GM21825 (cell line): ENCODE results near the gene ATP4B.

Experiments
- ATAC-seq: cut with Tn5 transposase; IDR thresholded peaks from one replicate; pipeline ENCODE4 v1.9.1; 2021; ENCODE audit warnings: mild to moderate bottlenecking, moderate library complexity; ENCODE audit not compliant: unreplicated experiment

The ATP4B gene

DNA sequence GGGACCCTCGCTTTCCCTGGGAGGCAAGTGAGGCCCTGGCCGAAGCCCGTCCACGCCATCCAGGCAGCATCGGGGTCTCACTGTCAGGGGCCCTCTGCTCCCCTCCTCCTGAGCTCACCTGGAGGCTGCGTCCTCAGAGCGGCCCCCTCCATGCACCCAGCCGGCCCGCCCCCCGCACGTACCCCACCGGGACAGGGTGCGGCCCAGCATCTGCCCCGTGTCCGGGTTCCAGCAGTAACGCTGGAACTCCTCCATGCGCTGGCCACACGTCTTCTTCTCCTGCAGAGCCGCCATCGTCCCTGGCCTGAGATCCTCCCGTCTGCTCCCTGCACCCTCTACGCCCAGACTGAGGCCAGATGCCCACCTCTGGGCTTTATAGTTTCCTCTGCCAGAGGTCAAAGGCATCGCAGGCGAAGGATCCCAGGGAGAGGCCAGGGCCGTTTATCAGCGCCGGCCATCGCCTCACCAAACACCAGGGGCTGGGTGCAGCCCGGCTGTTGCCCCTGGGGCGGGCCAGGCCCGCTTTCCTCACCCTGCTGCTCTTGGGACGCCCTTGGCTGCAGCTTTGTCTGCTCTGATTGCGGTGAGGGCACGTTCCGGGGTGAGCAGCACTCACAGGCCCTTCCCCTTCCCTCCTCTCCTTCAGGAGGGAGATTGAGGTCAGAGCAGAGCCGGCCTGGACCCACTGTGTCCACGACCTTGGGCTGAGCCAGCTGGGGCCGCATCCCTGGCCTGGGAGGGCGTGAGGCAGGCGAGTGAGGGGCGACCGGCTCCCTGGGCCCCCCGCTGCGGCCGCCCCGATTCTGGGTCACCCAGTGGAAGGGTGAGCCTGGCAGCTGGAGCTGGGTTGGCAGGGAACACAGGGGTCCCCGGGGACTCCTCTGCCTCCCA is at the start of gene ATP4B:
Gene ATP4B, minus strand, starts transcription at position 348 of the 891 bp plus-strand sequence. Its CDS starts 54 bp downstream, at position 294.
- ATAC-seq: no peak

DNA sequence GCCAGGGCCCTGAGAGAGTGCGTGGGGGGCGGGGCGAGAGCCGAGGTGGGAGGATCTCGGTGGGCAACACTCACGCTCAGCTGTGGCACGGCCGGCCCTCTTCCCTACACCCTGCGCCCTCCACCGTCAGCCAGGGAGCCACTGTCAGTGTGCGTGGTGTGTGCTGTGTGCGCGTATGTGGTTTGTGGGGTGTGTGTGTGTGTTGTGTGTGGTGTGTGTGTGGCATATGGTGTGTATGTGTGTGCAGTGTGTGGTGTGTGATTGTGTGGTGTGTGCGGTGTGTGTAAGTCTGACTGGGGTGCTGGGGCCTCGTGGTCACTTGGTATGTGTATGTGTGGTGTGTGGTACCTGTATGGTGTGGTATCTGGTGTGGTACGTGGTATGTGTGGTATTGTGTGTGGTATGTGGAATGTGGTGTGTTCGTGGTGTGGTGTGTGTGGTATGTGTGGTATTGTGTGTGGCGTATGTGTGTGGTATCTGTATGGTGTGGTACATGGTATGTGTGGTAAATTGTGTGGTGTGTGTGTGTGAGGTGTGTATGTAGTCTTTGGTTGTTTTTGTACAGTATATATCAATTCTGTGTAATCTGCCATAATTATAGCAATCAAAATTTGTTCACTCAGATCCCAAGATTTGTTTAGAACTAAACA is 14.1 kb upstream of the ATP4B start:
- ATAC-seq: no peak

DNA sequence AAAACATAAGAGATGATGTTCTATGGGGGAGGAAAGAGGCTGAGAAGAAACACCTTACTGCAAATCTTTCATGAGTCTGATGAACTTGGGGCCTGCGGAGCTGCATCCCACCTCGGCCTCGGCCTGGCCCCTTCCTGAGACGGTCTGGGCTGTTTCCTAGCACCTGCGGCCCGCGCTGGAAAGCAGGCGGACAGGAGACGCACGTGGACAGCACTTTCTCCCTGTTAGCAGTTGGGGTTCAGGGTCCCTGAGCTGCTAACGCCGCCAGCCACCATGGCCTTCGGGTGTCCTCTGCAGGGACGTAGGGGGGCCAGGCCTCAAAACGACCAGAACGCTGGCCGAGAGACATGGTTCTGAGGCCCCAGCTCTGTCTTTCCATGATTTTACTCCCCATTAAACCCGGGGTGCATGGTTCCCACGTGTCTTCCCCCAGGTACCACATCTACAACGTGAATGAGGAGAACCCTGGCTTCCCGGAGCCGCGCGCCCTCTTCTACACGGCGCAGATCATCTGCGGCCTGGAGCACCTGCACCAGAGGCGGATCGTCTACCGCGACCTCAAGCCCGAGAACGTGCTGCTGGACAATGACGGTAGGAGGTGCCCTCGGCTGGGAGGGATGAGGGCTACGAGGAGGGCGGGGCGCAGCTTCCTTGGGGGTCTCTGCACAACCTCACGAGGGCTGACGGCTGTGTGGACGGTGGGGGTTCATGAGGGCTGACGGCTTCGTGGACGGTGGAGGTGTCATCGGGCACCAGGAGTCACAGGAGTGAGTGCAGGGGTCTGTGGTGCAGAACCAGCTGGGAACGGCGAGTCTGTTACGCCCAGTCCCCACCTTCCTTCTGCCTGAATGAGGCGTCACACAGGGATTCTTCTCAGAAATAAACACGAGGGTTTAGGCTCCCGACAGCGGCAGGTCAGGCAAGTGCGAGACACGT is 13.3 kb upstream of the ATP4B start:
- no peak for ATAC-seq

DNA sequence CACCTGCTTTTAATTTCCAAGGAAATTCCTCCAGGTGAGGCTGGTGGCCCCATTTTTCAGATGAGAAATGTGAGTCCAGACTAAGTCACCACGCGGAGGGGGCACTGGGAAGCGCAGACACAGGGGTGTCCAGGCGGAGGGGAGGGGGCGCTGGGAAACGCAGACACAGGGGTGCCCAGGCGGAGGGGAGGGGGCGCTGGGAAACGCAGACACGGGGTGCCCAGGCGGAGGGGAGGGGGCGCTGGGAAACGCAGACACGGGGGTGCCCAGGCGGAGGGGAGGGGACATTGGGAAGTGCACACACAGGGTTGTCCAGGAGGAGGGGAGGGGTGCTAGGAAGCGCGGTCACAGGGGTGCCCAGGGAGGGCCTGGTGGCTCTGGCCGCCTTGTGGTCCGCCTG is 12.5 kb upstream of the ATP4B start:
- no peak for ATAC-seq

DNA sequence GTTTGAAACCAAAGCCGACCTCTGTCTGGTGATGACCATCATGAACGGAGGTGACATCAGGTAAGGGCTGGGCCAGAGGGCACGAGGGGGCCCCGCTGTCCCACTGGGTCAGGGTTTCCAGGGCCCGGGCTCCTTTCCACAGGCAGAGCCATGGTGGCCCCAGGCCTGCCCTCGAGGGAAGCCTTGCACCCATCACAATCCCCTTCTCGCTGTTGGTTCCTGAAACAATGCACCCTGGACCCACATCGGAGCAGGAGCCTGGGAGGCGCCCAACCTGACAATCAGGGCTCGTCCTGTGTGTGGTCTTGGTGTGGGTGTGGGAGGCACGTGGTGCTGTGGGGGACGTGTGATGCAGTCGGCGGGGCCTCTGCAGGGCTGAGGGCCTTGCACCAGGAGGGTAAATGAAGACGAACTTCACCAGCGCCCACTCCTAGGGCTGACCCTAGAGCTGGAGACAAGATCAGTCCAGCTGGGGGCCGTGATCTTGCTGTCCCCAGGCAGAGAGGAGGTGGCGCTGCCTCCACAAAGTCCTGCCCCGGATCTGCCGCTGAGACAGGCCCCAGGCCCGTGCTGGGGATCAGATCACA is 11.8 kb upstream of the ATP4B start:
- no peak for ATAC-seq

DNA sequence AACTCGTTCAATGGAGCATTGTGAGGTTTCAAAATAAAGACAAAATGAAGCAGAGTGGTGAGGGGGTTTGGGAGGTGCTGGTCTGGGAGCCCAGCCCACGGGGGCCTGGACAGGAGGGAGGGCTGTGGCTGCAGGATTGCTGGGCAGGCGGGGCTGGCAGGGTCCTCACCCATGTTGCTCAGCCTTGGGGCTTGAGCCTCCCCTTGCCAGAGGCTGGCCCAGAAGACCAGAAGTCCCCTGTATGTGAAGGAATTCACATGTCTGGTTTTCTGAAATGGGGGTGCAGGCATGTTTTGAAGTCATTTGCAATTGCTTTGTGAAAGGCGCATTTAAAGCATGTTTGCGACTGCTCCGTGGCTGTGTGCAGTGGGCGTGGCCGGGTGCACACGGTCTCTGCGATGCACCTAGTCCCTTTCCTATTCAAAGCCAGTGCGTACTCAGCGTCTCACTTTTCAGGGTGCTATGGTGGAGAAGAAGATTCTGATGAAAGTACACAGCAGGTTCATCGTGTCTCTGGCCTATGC is 11.3 kb upstream of the ATP4B start:
- ATAC-seq: no peak

DNA sequence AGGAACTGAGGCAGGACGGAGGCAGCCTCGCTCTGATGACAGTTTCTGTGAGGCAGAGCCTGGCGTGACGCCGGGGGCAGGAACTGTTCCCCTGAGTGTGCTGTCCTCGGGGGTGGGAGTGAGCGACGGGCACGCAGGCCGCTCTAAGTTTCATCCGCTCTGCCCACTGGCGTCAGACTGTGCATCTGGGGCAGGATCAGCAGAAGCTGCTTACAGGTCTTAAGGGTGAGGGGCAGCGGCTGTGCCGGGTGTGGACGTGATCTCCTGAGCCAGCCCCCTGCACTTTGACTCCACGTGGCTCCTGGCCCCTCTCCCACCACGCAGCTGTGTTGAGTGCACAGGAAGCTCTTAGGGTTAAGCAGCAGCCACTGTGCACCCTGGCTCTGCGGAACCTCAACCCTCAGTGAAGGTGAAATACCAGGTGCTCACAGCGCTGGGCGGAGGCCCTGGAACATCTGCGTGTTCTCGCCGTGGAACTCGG is 10.5 kb upstream of the ATP4B start:
- ATAC-seq: no peak

DNA sequence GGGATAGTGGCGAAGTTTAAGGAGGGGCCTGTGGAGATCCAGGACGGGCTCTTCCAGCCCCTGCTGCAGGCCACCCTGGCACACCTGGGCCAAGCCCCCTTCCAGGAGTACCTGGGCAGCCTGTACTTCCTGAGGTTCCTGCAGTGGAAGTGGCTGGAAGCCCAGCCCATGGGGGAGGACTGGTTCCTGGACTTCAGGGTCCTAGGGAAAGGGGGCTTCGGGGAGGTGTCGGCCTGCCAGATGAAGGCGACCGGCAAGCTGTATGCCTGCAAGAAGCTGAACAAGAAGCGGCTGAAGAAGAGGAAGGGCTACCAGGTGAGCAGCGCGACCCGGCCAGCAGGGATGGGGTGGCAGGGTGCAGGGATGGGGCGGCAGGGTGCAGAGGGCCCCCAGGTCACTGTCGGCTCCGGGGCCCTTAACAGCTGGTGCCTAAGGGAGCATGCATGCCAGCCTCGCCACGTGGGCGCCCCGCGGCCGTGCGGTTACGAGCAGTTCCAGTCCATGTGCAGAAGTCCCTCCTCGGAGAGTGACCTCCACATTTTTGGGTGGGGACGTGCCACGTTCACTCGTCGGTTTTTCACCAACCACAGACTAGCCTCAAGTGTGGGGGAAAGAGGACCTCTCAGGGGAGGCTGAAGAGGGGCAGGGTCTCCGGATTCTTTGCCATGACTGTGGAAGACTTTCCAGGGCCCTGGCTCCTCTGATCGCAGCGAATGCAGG is 9.9 kb upstream of the ATP4B start:
- ATAC-seq: no peak

DNA sequence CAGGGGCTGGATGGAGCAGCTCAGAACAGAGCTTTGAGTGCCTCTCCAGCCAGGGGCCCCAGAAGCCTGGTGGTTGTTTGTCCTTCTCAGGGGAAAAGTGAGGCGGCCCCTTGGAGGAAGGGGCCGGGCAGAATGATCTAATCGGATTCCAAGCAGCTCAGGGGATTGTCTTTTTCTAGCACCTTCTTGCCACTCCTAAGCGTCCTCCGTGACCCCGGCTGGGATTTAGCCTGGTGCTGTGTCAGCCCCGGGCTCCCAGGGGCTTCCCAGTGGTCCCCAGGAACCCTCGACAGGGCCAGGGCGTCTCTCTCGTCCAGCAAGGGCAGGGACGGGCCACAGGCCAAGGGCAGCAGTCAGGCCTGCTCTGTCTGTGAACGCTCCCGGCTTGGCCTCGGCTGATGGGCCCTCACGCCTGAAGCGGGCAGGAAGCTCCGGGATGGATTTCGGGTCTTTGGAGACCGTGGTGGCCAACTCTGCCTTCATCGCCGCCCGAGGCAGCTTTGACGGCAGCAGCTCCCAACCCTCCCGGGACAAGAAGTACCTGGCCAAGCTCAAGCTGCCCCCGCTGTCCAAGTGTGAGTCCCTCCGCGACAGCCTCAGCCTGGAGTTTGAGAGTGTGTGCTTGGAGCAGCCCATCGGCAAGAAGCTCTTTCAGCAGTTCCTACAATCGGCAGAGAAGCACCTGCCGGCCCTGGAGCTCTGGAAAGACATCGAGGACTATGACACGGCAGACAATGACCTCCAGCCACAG is 9.1 kb upstream of the ATP4B start, which contains the start of gene GRK1:
Gene GRK1, plus strand, starts transcription at position 269 of the 751 bp plus-strand sequence. Its CDS starts 168 bp downstream, at position 437.
- no peak for ATAC-seq

DNA sequence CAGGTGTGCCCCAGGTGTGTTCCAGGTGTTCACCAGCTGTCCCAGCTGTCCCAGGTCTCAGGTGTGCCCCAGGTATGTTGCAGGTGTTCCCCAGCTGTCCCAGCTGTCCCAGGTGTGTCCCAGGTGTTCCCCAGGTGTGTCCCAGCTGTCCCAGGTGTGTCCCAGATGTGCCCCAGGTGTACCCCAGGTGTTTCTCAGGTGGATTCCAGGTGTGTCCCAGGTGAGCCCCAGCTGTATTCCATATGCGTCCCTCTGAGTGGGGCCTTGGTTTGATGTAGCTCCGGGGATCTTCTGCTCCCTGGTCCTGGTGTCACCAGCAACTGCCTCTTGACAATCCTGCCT is 8.3 kb upstream of the ATP4B start:
- no peak for ATAC-seq

DNA sequence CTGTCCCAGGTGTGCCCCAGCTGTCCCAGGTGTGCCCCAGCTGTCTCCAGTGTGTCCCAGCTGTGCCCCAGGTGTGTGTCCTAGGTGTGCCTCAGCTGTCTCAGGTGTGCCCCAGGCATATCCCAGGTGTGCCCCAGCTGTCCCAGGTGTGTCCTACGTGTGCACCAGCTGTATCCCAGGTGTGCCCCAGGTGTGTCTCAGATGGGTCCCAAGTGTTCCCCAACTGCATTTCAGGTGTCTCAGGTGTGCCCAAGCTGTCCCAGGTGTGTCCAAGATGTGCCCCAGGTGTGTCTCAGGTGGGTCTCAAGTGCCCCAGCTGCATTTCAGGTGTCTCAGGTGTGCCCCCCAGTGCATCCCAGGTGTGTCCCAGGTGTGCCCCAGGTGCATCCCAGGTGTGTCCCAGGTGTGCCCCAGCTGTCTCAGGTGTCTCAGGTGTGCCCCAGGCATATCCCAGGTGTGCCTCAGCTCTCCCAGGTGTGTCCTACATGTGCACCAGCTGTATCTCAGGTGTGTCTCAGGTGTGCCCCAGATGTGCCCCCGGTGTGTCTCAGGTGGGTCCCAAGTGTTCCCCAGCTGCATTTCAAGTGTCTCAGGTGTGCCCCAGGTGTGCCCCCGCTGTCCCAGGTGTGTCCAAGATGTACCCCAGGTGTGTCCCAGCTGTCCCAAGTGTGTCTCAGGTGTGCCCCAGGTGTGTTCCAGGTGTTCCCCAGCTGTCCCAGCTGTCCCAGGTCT is 7.8 kb upstream of the ATP4B start:
- no peak for ATAC-seq

DNA sequence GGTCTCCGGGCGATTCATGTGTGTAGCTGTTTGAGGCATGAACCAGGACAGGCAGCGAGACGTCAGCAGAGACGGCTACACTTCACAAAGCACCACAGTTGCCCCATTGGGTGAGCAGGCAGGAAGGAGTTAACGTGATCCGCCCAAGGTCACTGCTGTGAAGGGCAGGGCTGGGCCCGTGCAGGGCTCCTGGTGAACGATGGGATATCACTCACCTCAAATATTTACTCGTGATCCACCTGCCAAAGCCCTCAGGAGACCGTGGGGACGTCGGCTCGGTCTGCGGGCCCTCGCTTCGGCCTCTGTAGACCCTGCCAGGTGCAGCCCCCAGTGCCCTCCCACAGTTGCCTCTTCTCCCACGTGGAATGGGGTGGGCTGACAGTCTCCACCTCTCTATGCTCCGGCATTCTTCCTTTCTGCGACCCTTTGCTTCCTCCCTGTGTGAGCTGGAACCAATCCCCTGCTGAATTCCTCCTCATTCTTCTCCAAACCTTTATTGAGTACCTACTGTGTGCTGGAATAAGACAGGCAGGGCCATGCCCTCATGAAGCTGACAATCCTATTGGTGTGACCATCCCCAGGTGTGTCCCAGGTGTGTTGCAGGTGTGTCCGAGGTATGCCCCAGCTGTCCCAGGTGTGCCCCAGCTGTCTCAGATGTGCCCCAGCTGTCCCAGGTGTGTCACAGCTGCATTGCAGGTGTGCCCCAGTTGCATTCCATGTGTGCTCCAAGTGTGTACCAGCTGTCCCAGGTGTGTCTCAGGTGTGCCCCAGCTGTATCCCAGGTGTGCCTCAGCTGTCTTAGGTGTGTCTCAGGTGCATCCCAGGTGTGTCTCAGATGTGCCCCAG is 7.0 kb upstream of the ATP4B start:
- no peak for ATAC-seq

DNA sequence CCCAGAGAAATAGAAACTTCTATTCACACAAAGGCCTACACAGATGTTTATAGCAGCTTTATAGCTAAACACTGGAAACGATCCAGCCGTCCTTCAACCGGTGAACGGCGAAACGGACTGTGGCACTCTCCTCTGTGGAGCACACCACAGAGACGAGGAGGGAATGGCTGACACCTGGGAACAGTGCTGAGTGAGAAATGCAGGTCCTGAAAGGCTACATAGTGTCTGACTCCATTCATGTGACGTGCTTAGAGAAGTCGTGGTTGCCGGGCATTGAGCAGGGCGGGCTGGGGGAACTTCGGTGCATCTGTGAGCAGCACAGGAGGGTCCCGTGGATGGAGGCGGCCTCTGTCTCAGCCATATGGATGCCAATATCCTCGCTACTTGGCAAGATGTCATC is 5.9 kb upstream of the ATP4B start:
- no peak for ATAC-seq

DNA sequence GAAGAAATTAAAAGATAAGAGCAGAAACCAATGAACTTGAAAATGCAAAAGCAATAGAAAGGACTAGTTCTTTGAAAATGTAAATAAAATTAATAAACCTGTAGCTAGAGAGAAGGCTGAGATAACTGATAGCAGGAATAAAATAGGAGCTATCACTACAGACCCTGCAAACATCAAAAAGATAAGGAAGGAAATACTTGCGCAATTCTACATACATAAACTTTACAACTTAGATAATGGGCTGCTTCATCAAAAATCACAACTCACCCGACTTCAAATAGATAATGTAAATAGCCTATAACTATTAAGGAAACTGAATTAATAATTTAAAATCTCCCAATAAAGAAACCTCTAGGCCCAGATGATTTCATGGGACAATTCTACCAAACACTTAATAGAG is 3.5 kb upstream of the ATP4B start:
- ATAC-seq: no peak

DNA sequence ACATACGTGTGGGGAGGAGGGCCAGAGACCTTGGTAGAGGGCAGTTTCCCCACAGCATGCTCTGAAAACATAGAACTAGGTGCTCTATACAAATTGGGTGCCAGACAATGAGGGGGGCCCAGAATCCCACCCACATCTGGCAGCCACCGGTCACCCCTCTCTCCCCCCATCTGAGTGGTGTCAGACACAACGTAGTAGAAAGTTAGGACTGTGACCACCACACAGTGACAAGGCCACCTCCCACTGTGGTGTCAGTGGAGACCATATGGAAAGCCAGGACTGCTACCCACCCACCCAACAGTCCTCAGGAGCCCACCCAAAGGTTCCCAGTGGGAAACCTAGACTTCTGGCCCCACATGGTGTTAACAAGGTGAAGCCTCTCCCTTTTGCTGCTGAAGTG is 2.1 kb upstream of the ATP4B start:
- no peak for ATAC-seq

DNA sequence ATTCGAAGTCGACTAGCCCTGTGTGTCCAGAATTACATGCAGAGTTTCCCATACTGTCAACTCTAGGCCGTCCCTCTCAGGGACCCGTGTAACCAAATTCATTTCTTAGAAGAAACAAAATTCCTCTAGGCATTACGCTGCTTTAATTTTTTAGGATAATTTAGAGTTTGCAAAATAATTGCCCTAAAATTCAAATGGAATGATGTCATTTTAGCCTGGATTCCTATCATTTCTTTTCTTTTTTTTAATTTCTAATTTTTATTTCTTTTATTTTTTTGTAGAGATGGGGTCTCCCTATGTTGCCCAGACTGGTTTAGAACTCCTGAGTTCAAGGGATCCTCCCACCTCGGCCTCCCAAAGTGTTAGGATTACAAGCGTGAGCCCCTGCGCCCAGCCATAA is 1.3 kb upstream of the ATP4B start:
- ATAC-seq: no peak

DNA sequence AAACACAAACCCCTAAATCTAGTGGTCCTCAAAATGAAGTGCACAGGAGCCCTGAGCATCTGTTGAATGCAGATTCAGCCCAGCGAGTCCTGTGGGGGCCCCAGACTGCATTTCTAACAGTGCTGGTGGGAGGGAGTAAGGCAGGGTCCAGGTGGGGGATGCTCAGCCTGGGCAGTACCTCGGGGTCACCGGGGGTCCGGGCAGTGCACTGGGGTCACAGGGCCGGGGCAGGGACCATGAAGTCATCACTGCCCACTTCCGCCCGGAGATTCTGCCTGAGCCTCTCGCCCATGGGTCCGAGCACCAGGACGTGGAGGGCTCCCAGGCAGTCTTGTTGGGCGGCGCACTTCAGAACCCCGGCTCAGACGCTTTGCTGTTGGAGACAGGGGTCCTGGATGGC is 838 bp upstream of the ATP4B start:
- no peak for ATAC-seq
